GM21786 (cell line): ENCODE data around the gene DARS1.

Experiments used
- ATAC-seq: cut with Tn5 transposase; IDR thresholded peaks from one replicate; pipeline ENCODE4 v1.9.1; 2021; ENCODE audit not compliant: unreplicated experiment

Gene DARS1

GRCh38 chr2:136016427-136016826 is 31.0 kb upstream of the DARS1 start:
- ATAC-seq, result no peak

GRCh38 chr2:136015699-136016098 is 30.3 kb upstream of the DARS1 start:
- no peak for ATAC-seq

GRCh38 chr2:136014411-136014810 is 29.0 kb upstream of the DARS1 start:
- no peak for ATAC-seq

- ATAC-seq, result no peak
Observed at GRCh38 chr2:136013955-136014354, 28.5 kb upstream of the DARS1 start.

- no peak for ATAC-seq
Observed at GRCh38 chr2:136013136-136013685, 27.8 kb upstream of the DARS1 start.

- no peak for ATAC-seq
Observed at GRCh38 chr2:136012315-136012714, 26.9 kb upstream of the DARS1 start.

- no peak for ATAC-seq
Observed at GRCh38 chr2:136010126-136010525, 24.7 kb upstream of the DARS1 start.

GRCh38 chr2:136008205-136008865 is 22.9 kb upstream of the DARS1 start:
- ATAC-seq, result peak; percentile 58

- no peak for ATAC-seq
Observed at GRCh38 chr2:136006658-136007057, 21.2 kb upstream of the DARS1 start.

GRCh38 chr2:136005462-136006196 is 20.2 kb upstream of the DARS1 start:
- ATAC-seq, result peak; percentile 42

- ATAC-seq, result no peak
Observed at GRCh38 chr2:136004965-136005364, 19.5 kb upstream of the DARS1 start.

- ATAC-seq, result no peak
Observed at GRCh38 chr2:136001131-136001530, 15.7 kb upstream of the DARS1 start.

- ATAC-seq, result peak; percentile 33
Observed at GRCh38 chr2:136000502-136000901, 15.1 kb upstream of the DARS1 start.

GRCh38 chr2:135999899-136000298 is 14.5 kb upstream of the DARS1 start:
- ATAC-seq, result no peak

- ATAC-seq, result no peak
Observed at GRCh38 chr2:135998879-135999278, 13.5 kb upstream of the DARS1 start.

GRCh38 chr2:135997380-135997779 is 12.0 kb upstream of the DARS1 start:
- peak; percentile 80 for ATAC-seq

GRCh38 chr2:135996304-135996703 is 10.9 kb upstream of the DARS1 start:
- no peak for ATAC-seq

GRCh38 chr2:135994281-135994680 is 8.9 kb upstream of the DARS1 start:
- no peak for ATAC-seq

GRCh38 chr2:135993421-135993820 is 8.0 kb upstream of the DARS1 start:
- ATAC-seq, result no peak

- ATAC-seq, result no peak
Observed at GRCh38 chr2:135991861-135992260, 6.4 kb upstream of the DARS1 start.

GRCh38 chr2:135987441-135987840 is 2.0 kb upstream of the DARS1 start:
- ATAC-seq, result no peak

- ATAC-seq, result no peak
Observed at GRCh38 chr2:135986507-135986906, 1.1 kb upstream of the DARS1 start.
